Common myeloid progenitor, CD34-positive (primary cell): ENCODE measurements around the gene TMEM92.

Experiments used
- CTCF ChIA-PET: fragments of 350-600 bp; sonication (Branson Sonifier 250); formaldehyde crosslinking; loops from one replicate; lab custom pipeline; 2021; ENCODE audit warnings: antibody characterized with exemption; lab: Charles Lee
- POLR2A ChIA-PET: fragments of 350-600 bp; sonication (Branson Sonifier 250); formaldehyde crosslinking; loops from one replicate; lab custom pipeline; 2021; ENCODE audit warnings: antibody characterized with exemption; lab: Charles Lee
- DNase-seq, 3 donors: peaks; one replicate each; pipeline versions ENCODE4 v3.0.0 to v3.0.0-alpha.2; 2013
- H3K27ac ChIP-seq, 2 experiments: 1 replicate in 1 of 2; 2 replicates in 1 of 2; pipeline ENCODE4 v1.7.0; 2013; ENCODE audit warnings: inconsistent platforms in 2 of 2, low read length in 2 of 2, mild to moderate bottlenecking in 2 of 2, low read depth in 1 of 2, moderate library complexity in 1 of 2; ENCODE audit not compliant: severe bottlenecking in 2 of 2, insufficient read depth in 1 of 2, poor library complexity in 1 of 2
- H3K27me3 ChIP-seq, 5 experiments: replicated peaks in 2 of 5; 1 replicate in 3 of 5; 2 replicates in 2 of 5; pipeline versions ENCODE4 v1.6.1 to v1.7.0; 2013; ENCODE audit warnings: low read length in 4 of 5, mild to moderate bottlenecking in 2 of 5, moderate library complexity in 2 of 5, inconsistent platforms in 1 of 5; ENCODE audit not compliant: insufficient read depth in 5 of 5, control insufficient read depth in 4 of 5
- H3K36me3 ChIP-seq, 4 experiments: 1 replicate in 2 of 4; 2 replicates in 2 of 4; pipeline versions ENCODE4 v1.6.1 to v1.7.0; 2013; ENCODE audit warnings: low read length in 3 of 4, control low read depth in 1 of 4, mild to moderate bottlenecking in 1 of 4; ENCODE audit not compliant: control insufficient read depth in 4 of 4, insufficient read depth in 4 of 4
- H3K4me1 ChIP-seq, 4 experiments: 1 replicate in 3 of 4; 2 replicates in 1 of 4; pipeline versions ENCODE4 v1.6.1 to v1.7.1; 2013; ENCODE audit warnings: low read length in 3 of 4, mild to moderate bottlenecking in 3 of 4, control low read depth in 1 of 4, inconsistent platforms in 1 of 4, moderate library complexity in 1 of 4; ENCODE audit not compliant: control insufficient read depth in 4 of 4, insufficient read depth in 4 of 4; ENCODE audit errors: control extremely low read depth in 1 of 4
- H3K4me3 ChIP-seq, 7 experiments: 1 replicate in 4 of 7; 2 replicates in 3 of 7; pipeline versions ENCODE4 v1.5.1 to v1.7.0; 2013; ENCODE audit warnings: mild to moderate bottlenecking in 7 of 7, low read length in 6 of 7, moderate library complexity in 6 of 7, inconsistent platforms in 2 of 7, low read depth in 2 of 7, control low read depth in 1 of 7; ENCODE audit not compliant: insufficient read depth in 4 of 7, control insufficient read depth in 1 of 7; ENCODE audit errors: extremely low read depth in 1 of 7
- H3K9me3 ChIP-seq, 5 experiments: 1 replicate in 4 of 5; 2 replicates in 1 of 5; pipeline versions ENCODE4 v1.6.1 to v1.7.1; 2013; ENCODE audit warnings: low read length in 4 of 5, mild to moderate bottlenecking in 2 of 5, inconsistent platforms in 1 of 5, low read depth in 1 of 5, moderate library complexity in 1 of 5; ENCODE audit not compliant: control insufficient read depth in 4 of 5, insufficient read depth in 2 of 5; ENCODE audit errors: control extremely low read depth in 1 of 5
- WGBS: methylation state at CpG from one replicate; pipeline ENCODE4 v1.1.5; 2013; ENCODE audit not compliant: insufficient coverage; 5-methylcytosine and 5-hydroxymethylcytosine counted together

TMEM92 gene

GRCh38 chr17:50322271-50322670, 48.0 kb downstream of the TMEM92 start:
- Histone ChIP-seq H3K9me3 (no peaks in the 10 kb centered on the region), H3K27ac (no peak overlapping the region), H3K27me3 (peaks cover 0 to 2% (median 0%) of the 10 kb centered on the region in 5 experiments), H3K36me3 (no peaks in the 10 kb centered on the region), H3K4me1 (no peaks in the 10 kb centered on the region), H3K4me3 (no peak overlapping the region)
- WGBS = 100% methylated on average over 6 of the region's 7 CpGs
- no peak for DNase-seq
- ChIA-PET POLR2A (interaction anchor here (0.7 kb wide), 1 partner anchor 508 kb away, joined by 4 read pairs; no protein-coding TSS in a partner anchor), CTCF (no interaction called here)

GRCh38 chr17:50323060-50323459, 48.8 kb downstream of the TMEM92 start:
- Histone ChIP-seq H3K4me3 (no peak overlapping the region), H3K36me3 (no peaks in the 10 kb centered on the region), H3K4me1 (no peaks in the 10 kb centered on the region), H3K27ac (no peak overlapping the region), H3K9me3 (no peaks in the 10 kb centered on the region), H3K27me3 (peaks cover 0 to under 1% (median 0%) of the 10 kb centered on the region in 5 experiments)
- POLR2A ChIA-PET = interaction anchor here (0.7 kb wide), 1 partner anchor 509 kb away, joined by 4 read pairs; no protein-coding TSS in a partner anchor
- CTCF ChIA-PET = interaction anchor here (1.2 kb wide), 1 partner anchor 31 kb away, joined by 3 read pairs; no protein-coding TSS in a partner anchor
- WGBS = 88% methylated on average over 3 of the region's 5 CpGs
- DNase-seq = no peak

GRCh38 chr17:50325906-50326305, 51.6 kb downstream of the TMEM92 start:
- H3K4me1 ChIP-seq = no peaks in the 10 kb centered on the region
- H3K36me3 ChIP-seq = no peaks in the 10 kb centered on the region
- no peaks in the 10 kb centered on the region for H3K9me3 ChIP-seq
- POLR2A ChIA-PET = no interaction called here
- WGBS = 84% methylated on average over 4 of the region's 4 CpGs
- H3K4me3 ChIP-seq = no peak overlapping the region
- H3K27ac ChIP-seq = no peak overlapping the region
- H3K27me3 ChIP-seq = no peaks in the 10 kb centered on the region
- no peak for DNase-seq
- CTCF ChIA-PET = no interaction called here

- peaks cover 0 to 2% (median 0%) of the 10 kb centered on the region in 5 experiments for H3K27me3 ChIP-seq
- POLR2A ChIA-PET = no interaction called here
- CTCF ChIA-PET = interaction anchor here (0.9 kb wide), 1 partner anchor 94 kb away, joined by 4 read pairs; no protein-coding TSS in a partner anchor
- DNase-seq = no peak
- no peaks in the 10 kb centered on the region for H3K4me1 ChIP-seq
- no peak overlapping the region for H3K4me3 ChIP-seq
- no peak overlapping the region for H3K27ac ChIP-seq
- no peaks in the 10 kb centered on the region for H3K9me3 ChIP-seq
- no peaks in the 10 kb centered on the region for H3K36me3 ChIP-seq
- WGBS = 100% methylated on average over 4 of the region's 9 CpGs
Observed at GRCh38 chr17:50326831-50327364, 52.6 kb downstream of the TMEM92 start.

- POLR2A ChIA-PET = no interaction called here
- no peaks in the 10 kb centered on the region for H3K36me3 ChIP-seq
Observed at GRCh38 chr17:50328363-50329325, 54.4 kb downstream of the TMEM92 start.

GRCh38 chr17:50329716-50330115, 55.5 kb downstream of the TMEM92 start:
- ChIA-PET CTCF (interaction anchor here (0.7 to 1.2 kb wide), 2 partner anchors 23 to 126 kb away, joined by 3 read pairs; no protein-coding TSS in a partner anchor), POLR2A (no interaction called here)
- DNase-seq = no peak
- H3K27ac ChIP-seq = no peak overlapping the region
- no peaks in the 10 kb centered on the region for H3K9me3 ChIP-seq
- H3K36me3 ChIP-seq = no peaks in the 10 kb centered on the region
- peaks cover 0 to 6% (median 4%) of the 10 kb centered on the region in 4 experiments for H3K4me1 ChIP-seq
- WGBS = 94% methylated on average over 2 of the region's 3 CpGs
- no peak overlapping the region for H3K4me3 ChIP-seq
- H3K27me3 ChIP-seq = peaks cover 0 to 2% (median 0%) of the 10 kb centered on the region in 5 experiments

More at GRCh38 chr17:50328363-50329325, 54.4 kb downstream of the TMEM92 start:
- Histone ChIP-seq H3K4me1 (peaks cover 0 to 4% (median 4%) of the 10 kb centered on the region in 4 experiments), H3K9me3 (no peaks in the 10 kb centered on the region), H3K27me3 (peaks cover 0 to 2% (median 0%) of the 10 kb centered on the region in 5 experiments), H3K4me3 (no peak overlapping the region), H3K27ac (no peak overlapping the region)
- DNase-seq = no peak
- CTCF ChIA-PET = no interaction called here
- WGBS = 90% methylated on average over 16 of the region's 21 CpGs
